NCI-H1694 treated with DMSO at 0.1 percent for 48 hours (cell line): ENCODE data around the gene ABHD12.

Source experiments
- DNase-seq: peaks from one replicate; lab custom pipeline; 2025; lab: John Stamatoyannopoulos, UW

Gene ABHD12

GRCh38 chr20:25289886-25290597 is 100.6 kb downstream of the ABHD12 start:
- DNase-seq, result no peak

- no peak for DNase-seq
These were observed 102.1 kb downstream of the ABHD12 start for GRCh38 chr20:25288291-25289181.

GRCh38 chr20:25287631-25288290 is 102.9 kb downstream of the ABHD12 start:
- DNase-seq, result no peak

- DNase-seq, result no peak
These were observed 103.7 kb downstream of the ABHD12 start for GRCh38 chr20:25286917-25287316.

- DNase-seq, result no peak
These were observed 104.5 kb downstream of the ABHD12 start for GRCh38 chr20:25285856-25286798.

- peak; percentile 82 for DNase-seq
These were observed 105.5 kb downstream of the ABHD12 start for GRCh38 chr20:25285091-25285647.

GRCh38 chr20:25284131-25284601 is 106.5 kb downstream of the ABHD12 start:
- no peak for DNase-seq

- DNase-seq, result no peak
These were observed 107.2 kb downstream of the ABHD12 start for GRCh38 chr20:25283221-25283951.

GRCh38 chr20:25282796-25283195 is 107.8 kb downstream of the ABHD12 start:
- no peak for DNase-seq

GRCh38 chr20:25282034-25282781 is 108.4 kb downstream of the ABHD12 start:
- no peak for DNase-seq

GRCh38 chr20:25281541-25281991 is 109.1 kb downstream of the ABHD12 start:
- DNase-seq, result no peak

- no peak for DNase-seq
These were observed 109.8 kb downstream of the ABHD12 start for GRCh38 chr20:25280574-25281535.

GRCh38 chr20:25280051-25280573 is 110.5 kb downstream of the ABHD12 start:
- peak; percentile 19 for DNase-seq

GRCh38 chr20:25279403-25279802 is 111.2 kb downstream of the ABHD12 start:
- DNase-seq, result no peak

- no peak for DNase-seq
These were observed 111.8 kb downstream of the ABHD12 start for GRCh38 chr20:25278636-25279361.

GRCh38 chr20:25277941-25278521 is 112.6 kb downstream of the ABHD12 start:
- no peak for DNase-seq
